HepG2 (cell line): ENCODE results near the gene CCL7. TPM values are rescaled to one million over a fixed set of nuclear protein-coding genes. Genes with fewer than 3 reads are reported as not detected.
A peak's percentile ranks its signal among the peaks of the same experiment; 100 is the strongest.

Source experiments
- ATAC-seq: fragments of 200-7000 bp; cut with Tn5 transposase; 3 replicates; pipeline ENCODE4 v1.9.1; 2020; ENCODE audit warnings: mild to moderate bottlenecking, moderate library complexity
- BruUV-seq: library from RNA; stranded (reverse); fragments of 400-500 nt; replicated peaks from 2 replicates; lab custom pipeline; 2021; lab: Mats Ljungman, UMichigan
- CTCF ChIA-PET: fragments of 300-600 bp; formaldehyde crosslinking; extraction: SDS; loops from one replicate; lab custom pipeline; 2021; ENCODE audit warnings: low total read pairs, inconsistent platforms, low intra/inter-chr PET ratio; lab: Yijun Ruan, JAX
- POLR2A ChIA-PET: fragments of 350-600 bp; sonication (Branson Sonifier 250); formaldehyde crosslinking; loops from one replicate; lab custom pipeline; 2020; ENCODE audit warnings: antibody characterized with exemption, inconsistent platforms; lab: Yijun Ruan, JAX
- DNase-seq: peaks from one replicate; pipeline ENCODE4 v3.0.0-alpha.2; 2015; ENCODE audit warnings: low spot score
- FAIRE-seq: peaks from 3 replicates; lab custom pipeline; 2011; peaks lifted over from hg19 to GRCh38; lab: Jason Lieb, UNC
- H2AFZ ChIP-seq: one replicate; pipeline ENCODE4 v1.6.1; 2011; ENCODE audit warnings: low read length, inconsistent platforms
- H3K27ac ChIP-seq: fragments of 300-600 bp; 3 replicates; pipeline ENCODE4 v1.8.0; 2011; ENCODE audit warnings: mixed run types, mild to moderate bottlenecking, mixed read lengths, low read length, inconsistent platforms; ENCODE audit not compliant: insufficient read depth; ENCODE audit errors: extremely low read length
- H3K27me3 ChIP-seq, 2 experiments: fragments of 200-600 bp in 1 of 2; 2 replicates in 1 of 2; 3 replicates in 1 of 2; pipeline versions ENCODE4 v1.6.0 to v1.8.0; 2011; ENCODE audit warnings: low read length in 2 of 2, mild to moderate bottlenecking in 2 of 2, moderate library complexity in 2 of 2, inconsistent platforms in 1 of 2; ENCODE audit not compliant: insufficient read depth in 2 of 2, control insufficient read depth in 1 of 2
- H3K36me3 ChIP-seq, 2 experiments: fragments of 200-600 bp in 1 of 2; replicated peaks in 1 of 2; 2 replicates in 1 of 2; 3 replicates in 1 of 2; pipeline versions ENCODE4 v1.5.1 to v1.8.0; 2011; ENCODE audit warnings: low read length in 2 of 2, inconsistent platforms in 1 of 2; ENCODE audit not compliant: insufficient read depth in 2 of 2, control insufficient read depth in 1 of 2
- H3K4me1 ChIP-seq: 2 replicates; pipeline ENCODE4 v1.5.1; 2012; ENCODE audit warnings: low read length, inconsistent platforms; ENCODE audit not compliant: insufficient read depth
- H3K4me2 ChIP-seq: 2 replicates; pipeline ENCODE4 v1.6.0; 2011; ENCODE audit warnings: low read depth, low read length, inconsistent platforms
- H3K4me3 ChIP-seq, 3 experiments: fragments of 200-600 bp in 1 of 3; sonication (generic), shearing (Covaris generic) in 1 of 3; replicated peaks in 1 of 3; 2 replicates each; pipeline ENCODE4 v1.5.1; 2011 to 2016; ENCODE audit warnings: low read length in 3 of 3, inconsistent platforms in 2 of 3, low read depth in 2 of 3, mild to moderate bottlenecking in 2 of 3, control low read depth in 1 of 3, mixed read lengths in 1 of 3; ENCODE audit not compliant: insufficient read depth in 1 of 3
- H3K79me2 ChIP-seq: one replicate; pipeline ENCODE4 v1.6.1; 2011; ENCODE audit warnings: low read length, inconsistent platforms; ENCODE audit not compliant: insufficient read depth
- H3K9ac ChIP-seq: 2 replicates; pipeline ENCODE4 v1.6.0; 2011; ENCODE audit warnings: mild to moderate bottlenecking, low read depth, low read length, inconsistent platforms; ENCODE audit not compliant: insufficient read depth
- H3K9me3 ChIP-seq: 2 replicates; pipeline ENCODE4 v1.5.1; 2012; ENCODE audit warnings: mild to moderate bottlenecking, low read length
- H4K20me1 ChIP-seq: 2 replicates; pipeline ENCODE4 v1.6.0; 2011; ENCODE audit warnings: inconsistent platforms, mild to moderate bottlenecking, low read length, moderate library complexity; ENCODE audit not compliant: insufficient read depth
- CEBPB ChIP-seq: IDR thresholded peaks from 2 replicates; pipeline ENCODE4 v1.6.1; 2011; ENCODE audit warnings: low read depth, low read length, improper control_type of control experiment, borderline replicate concordance
- ZBTB8A ChIP-seq: sonication (generic); formaldehyde crosslinking; IDR thresholded peaks from 2 replicates; pipeline ENCODE4 v1.4.0; 2020; ENCODE audit warnings: mild to moderate bottlenecking, low read depth, missing genetic modification reagents, borderline replicate concordance
- ZNF234 ChIP-seq: sonication (generic); formaldehyde crosslinking; conservative IDR thresholded peaks from 2 replicates; pipeline ENCODE4 v1.5.1; 2020; ENCODE audit warnings: mild to moderate bottlenecking, missing genetic modification reagents
- ZNF839 ChIP-seq: sonication (generic); formaldehyde crosslinking; IDR thresholded peaks from 2 replicates; pipeline ENCODE4 v1.4.0; 2020; ENCODE audit warnings: missing genetic modification reagents, mild to moderate bottlenecking, borderline replicate concordance
- WGBS: methylation state at CpG from one replicate; pipeline ENCODE4 v1.1.6; 2017; ENCODE audit warnings: low lambda C conversion rate; 5-methylcytosine and 5-hydroxymethylcytosine counted together
- in situ Hi-C: cut with HindIII; loops from 2 replicates; pipeline ENCODE4 v1.10.0; 2017; ENCODE audit warnings: low pct_unique_long_range_greater_than_20kb; ENCODE audit not compliant: extremely low pct_ligation_motif_present
- intact Hi-C: fragments of 100-400 bp; cut with micrococcal nuclease; formaldehyde crosslinking; loops from one replicate; pipeline ENCODE4 v1.10.0; 2022; ENCODE audit not compliant: unreplicated experiment
- polyA plus RNA-seq, 8 experiments: library from polyadenylated mRNA; depleted of rRNA in 3 of 8; stranded (reverse) in 7 of 8; unstranded in 1 of 8; fragments of >200 nt; fragmentation: Illumina TruSeq in 4 of 8; extraction: Trizol in 4 of 8; gene quantifications; 2 replicates each; pipeline versions ENCODE4 v1.2.1 to v1.2.3, GENCODE V29; 2011 to 2016; ENCODE audit warnings: low read depth in 4 of 8, missing spikeins in 1 of 8, mixed read lengths in 1 of 8; ENCODE audit not compliant: insufficient read depth in 1 of 8
- total RNA-seq, 5 experiments: library from RNA; depleted of rRNA; stranded (reverse); fragments of >200 nt; fragmentation: Illumina TruSeq; extraction: Trizol; gene quantifications; 2 replicates each; pipeline ENCODE4 v1.2.3, GENCODE V29; 2016; ENCODE audit warnings: low read depth in 1 of 5
- TF ChIP-seq, protein P1 (sequence below): sonication (generic); formaldehyde crosslinking; IDR thresholded peaks from 2 replicates; pipeline ENCODE4 v1.5.0; 2020; ENCODE audit warnings: missing genetic modification reagents, mild to moderate bottlenecking, borderline replicate concordance

CCL7 gene
- total and polyA plus RNA-seq, 2 of the 13 experiments (the other 11 are each of a cell fraction or from before 2014, with no cell fraction given) = not detected

DNA sequence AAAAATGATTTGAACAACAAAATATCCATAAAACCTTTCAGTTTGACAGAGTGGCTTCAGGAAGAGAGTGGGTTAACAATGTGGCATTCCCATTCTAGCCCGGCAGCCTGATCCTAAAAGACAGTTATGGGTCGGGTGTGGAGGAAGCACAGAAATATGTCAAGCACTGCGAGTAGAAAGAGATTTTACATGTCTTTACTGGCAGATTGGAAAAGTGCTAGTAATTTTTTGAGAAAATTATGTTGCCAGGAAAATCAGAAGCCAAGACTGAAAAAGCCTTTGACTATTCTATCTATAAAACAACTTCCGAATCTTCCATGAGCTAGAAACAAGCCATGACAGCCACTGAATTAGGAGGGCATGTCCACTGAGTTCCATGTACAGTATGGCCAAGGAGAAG, 9.2 kb upstream of the CCL7 start:
- WGBS = 15% methylated on average over 4 of the region's 4 CpGs
- CTCF ChIA-PET = no interaction called here
- no peaks in the 10 kb centered on the region for H4K20me1 ChIP-seq
- H3K4me2 ChIP-seq = no peak overlapping the region
- no peaks in the 10 kb centered on the region for H3K9me3 ChIP-seq
- H3K27ac ChIP-seq = no peak overlapping the region
- POLR2A ChIA-PET = no interaction called here
- BruUV-seq = no TSS peak
- no peaks in the 10 kb centered on the region for H3K36me3 ChIP-seq
- intact Hi-C loops = no loop called here
- FAIRE-seq (no peak), DNase-seq (no peak), ATAC-seq (no peak)
- no peak overlapping the region for H3K9ac ChIP-seq
- H3K79me2 ChIP-seq = no peaks in the 10 kb centered on the region
- H3K27me3 ChIP-seq = no peaks in the 10 kb centered on the region
- in situ Hi-C loops = no loop called here
- H2AFZ ChIP-seq = no peak overlapping the region
- H3K4me3 ChIP-seq = no peak overlapping the region
- TF ChIP-seq ZBTB8A = no peak
- TF ChIP-seq ZNF839 (CRISPR knock-in tag) = no peak
- H3K4me1 ChIP-seq = no peaks in the 10 kb centered on the region

DNA sequence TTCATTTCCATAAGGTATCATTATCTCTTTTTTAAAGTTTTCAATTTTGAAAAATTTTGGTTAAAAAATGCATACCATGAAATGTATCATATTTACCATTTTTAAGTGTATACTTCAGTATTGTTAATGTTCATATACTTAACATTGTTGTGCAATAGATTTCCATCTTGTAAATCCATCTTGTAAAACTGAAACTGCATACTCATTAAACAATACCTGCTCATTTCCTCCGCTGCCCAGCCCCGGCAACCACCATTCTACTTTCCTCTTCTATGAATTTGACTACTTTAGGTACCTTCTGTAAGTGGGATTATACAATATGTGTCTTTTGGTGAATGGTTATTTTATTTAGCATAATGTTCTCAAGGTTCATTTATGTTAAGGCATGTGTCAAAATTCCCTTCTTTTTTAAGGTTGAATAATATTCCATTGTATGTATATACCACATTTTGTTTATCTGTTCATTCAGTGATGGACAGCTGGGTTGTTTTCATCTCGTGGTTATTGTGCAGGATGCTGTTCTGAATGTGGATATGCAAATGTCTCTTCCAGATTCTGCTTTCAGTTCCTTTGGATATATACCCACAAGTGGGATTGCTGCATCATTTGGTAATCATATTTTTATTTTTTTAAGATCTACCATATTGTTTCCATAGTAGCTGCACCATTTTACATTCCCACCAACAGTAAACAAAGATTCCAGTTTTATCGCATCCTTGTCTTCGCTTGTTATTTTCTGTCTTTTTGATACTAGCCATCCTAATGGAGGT, 8.3 kb upstream of the CCL7 start:
- H3K9me3 ChIP-seq = no peaks in the 10 kb centered on the region
- H3K9ac ChIP-seq = no peak overlapping the region
- no peak for ATAC-seq
- no peak overlapping the region for H3K4me3 ChIP-seq
- no peaks in the 10 kb centered on the region for H3K36me3 ChIP-seq
- CTCF ChIA-PET = no interaction called here
- no peak for DNase-seq
- H3K27me3 ChIP-seq = no peaks in the 10 kb centered on the region
- no peak overlapping the region for H3K4me2 ChIP-seq
- 55% methylated on average over 5 of the region's 5 CpGs for WGBS
- H3K79me2 ChIP-seq = no peaks in the 10 kb centered on the region
- H3K27ac ChIP-seq = no peak overlapping the region
- no peaks in the 10 kb centered on the region for H4K20me1 ChIP-seq
- TF ChIP-seq ZNF234 (CRISPR knock-in tag) = no peak
- TF ChIP-seq, protein P1, sequence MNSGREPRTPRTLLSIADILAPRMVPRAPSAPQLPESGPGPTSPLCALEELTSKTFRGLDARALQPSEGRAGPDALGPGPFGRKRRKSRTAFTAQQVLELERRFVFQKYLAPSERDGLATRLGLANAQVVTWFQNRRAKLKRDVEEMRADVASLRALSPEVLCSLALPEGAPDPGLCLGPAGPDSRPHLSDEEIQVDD = no peak
- 0 out of 2 replicates have a peak, but pooled peaks have one; percentile 29 for TF ChIP-seq CEBPB
- POLR2A ChIA-PET = no interaction called here
- no peak overlapping the region for H2AFZ ChIP-seq
- intact Hi-C loops = no loop called here
- no TSS peak for BruUV-seq
- no peak for FAIRE-seq
- H3K4me1 ChIP-seq = no peaks in the 10 kb centered on the region
- in situ Hi-C loops = no loop called here
